NCI-H524 (cell line): Measurements from ENCODE around the gene NXF2.
"Not testable (repeated sequence)": the region's sequence is repeated elsewhere in the genome, so short reads cannot be mapped to it uniquely, and the experiment has no call there.

ENCODE experiments used
- DNase-seq, 2 experiments: peaks; one replicate each; lab custom pipeline; 2025; lab: John Stamatoyannopoulos, UW

Gene NXF2

DNA sequence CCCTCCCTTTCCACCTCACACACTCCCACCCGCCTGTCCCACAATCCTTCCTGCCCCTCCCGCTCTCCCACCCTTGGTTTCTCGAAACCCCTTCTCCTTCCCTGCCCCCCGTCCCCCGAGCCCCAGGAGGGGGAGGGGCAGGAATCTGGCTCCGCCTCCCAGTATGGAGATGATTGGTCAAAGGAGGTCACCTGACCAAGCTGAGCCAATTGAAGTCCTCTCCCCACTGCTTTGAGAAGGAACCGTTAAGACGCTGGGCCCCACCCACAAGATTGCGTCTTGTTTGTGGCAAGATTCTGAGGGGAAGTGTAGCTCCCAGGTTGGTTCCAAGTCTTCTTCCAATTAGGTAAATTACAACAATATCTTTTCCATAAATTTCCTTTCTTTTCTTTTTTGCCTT is at the start of gene NXF2:
Gene NXF2, plus strand, starts transcription at position 275 of the 400 bp plus-strand sequence. CDS start 59,912 bp downstream, outside the sequence.
- DNase-seq: not testable (repeated sequence)

DNA sequence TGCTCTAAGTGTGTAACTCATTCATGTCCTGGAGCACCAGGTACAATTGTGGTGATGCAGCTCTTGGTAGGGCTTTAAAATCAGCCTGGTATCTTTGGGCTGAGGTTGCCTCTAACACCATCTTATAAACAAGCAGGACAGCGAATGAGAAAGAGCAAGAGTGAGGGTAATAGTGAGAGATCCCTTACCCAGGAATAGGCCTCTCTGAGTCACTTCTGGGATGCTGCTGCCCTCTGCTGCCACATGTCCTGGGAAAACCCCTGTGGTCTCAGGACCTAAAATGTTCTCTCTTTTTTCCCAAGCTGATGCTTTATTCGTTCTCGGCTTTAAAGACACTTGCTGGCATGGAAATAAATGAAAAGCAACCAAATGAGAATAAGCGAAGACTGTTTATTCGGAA is 39.0 kb upstream of the NXF2 start:
- DNase-seq: not testable (repeated sequence)

- not testable (repeated sequence) for DNase-seq
These were observed 32.0 kb upstream of the NXF2 start, which contains the start of gene TCP11X1 for GRCh38 chrX:102214986-102215385. TSS of gene TCP11X1 (plus strand) at chrX:102215301.

GRCh38 chrX:102216497-102216896 is 30.5 kb upstream of the NXF2 start:
- not testable (repeated sequence) for DNase-seq

DNA sequence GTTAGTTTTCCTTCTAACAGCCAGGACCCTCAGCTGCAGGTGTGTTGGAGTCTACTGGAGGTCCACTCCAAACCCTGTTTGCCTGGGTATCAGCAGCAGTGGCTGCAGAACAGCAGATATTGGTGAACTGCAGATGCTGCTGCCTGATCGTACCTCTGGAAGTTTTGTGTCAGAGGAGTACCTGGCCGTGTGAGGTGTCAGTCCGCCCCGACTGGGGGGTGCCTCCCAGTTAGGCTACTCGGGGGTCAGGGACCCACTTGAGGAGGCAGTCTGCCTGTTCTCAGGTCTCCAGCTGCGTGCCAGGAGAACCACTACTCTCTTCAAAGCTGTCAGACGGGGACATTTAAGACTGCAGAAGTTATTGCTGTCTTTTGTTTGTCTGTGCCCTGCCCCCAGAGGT is 11.3 kb upstream of the NXF2 start:
- not testable (repeated sequence) for DNase-seq

DNA sequence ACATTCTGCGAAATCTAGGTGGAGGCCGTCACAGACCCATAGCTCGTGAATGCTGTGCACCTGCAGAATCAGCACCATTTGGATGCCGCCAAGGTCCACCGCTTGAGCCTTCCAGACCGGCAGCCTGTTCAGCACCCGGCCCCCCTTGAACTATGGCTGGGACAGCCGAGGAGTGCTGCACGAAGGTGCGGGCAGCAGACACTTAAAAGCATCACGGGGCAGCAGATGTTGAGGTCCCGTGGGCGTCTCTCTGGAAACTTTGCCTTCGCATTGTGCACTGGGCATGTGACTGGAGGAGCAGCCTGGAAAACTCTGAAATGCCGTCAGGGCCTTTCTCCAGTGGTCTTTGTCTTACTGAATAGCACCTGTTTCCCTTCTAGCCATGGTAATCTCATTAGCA is 6.7 kb upstream of the NXF2 start:
- not testable (repeated sequence) for DNase-seq

DNA sequence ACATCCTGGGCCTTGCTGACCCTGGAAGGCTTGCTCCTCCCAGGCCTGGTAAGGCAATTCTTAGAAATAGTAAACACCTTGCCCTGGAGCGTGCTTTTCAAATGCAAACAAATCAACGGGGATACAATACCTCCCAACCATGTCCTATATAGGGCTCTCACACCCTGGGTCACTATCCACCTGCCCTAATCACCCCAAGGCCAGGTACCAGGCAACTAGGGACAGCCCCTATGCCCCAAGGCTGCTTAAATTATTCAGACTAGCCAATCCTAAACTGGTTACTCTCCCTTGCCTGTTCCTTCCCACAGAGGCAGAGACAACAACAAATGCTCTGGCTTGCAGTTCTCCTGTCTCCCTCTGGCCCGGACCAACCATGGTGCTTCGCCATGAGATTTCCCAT is 25.3 kb downstream of the NXF2 start:
- DNase-seq: not testable (repeated sequence)

DNA sequence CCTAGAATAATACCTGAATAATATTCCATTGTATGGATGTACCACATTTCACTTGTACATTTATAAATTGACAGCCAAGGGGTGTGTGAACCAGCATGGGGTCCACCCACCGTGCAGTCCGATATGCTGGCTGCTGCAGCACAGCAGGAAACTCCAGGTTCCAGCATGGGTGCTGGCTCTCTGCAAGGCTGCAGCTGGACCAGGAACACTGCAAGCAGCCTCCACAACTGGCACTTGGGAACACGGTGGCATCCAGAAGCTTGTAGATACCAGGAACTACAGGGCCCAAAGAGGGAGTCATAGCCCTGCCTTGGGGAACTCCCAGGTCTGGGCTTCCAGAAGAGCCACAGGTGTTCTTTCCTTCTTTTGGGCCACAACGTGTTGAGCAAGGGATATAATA is 91.2 kb downstream of the NXF2 start:
- DNase-seq: no peak

GRCh38 chrX:102339312-102340298 is 92.6 kb downstream of the NXF2 start:
- no peak for DNase-seq

DNA sequence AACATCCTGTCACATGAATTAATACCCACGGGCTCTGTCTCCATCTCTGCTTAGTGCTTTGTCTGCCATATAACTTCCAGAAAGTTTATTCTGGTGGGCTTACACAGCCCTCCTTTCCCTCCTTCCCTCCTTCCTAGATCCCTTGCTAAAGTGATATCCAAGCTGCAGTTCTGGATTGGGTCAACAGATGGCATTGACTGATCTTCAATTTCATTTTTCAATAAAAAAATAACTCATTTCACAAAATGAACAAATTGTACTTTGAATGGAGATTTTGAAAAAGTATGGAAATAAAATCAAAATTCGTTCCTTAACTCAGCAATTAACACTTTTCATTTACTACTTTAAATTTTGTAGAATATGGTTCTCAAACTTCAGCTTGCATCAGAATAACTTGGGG is 94.9 kb downstream of the NXF2 start:
- no peak for DNase-seq

DNA sequence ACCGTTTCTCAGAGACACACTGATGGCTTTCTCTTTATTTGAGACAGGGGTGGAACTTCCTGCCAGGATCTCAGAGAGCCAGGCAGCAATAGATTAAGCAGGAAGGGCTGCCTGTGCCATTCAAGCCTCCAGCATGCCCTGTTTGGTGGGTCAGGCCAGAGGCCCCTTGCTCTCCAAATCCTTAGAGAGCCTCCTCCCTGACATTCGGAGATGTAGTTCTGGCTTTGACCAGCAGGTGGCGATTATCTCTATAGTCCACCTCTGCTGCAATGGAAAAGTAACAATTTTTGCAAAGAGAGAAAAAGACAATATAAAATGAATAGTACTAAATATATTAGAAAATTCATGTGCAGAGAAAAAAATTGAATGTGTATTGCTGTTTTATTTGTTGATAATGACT is 98.9 kb downstream of the NXF2 start:
- DNase-seq: no peak
